ENCODE data around the gene PIP5K1C.

GRCh38 chr19:3722443-3723109 is 22.3 kb upstream of the PIP5K1C start:
- TF ChIP-seq CTCF (IDR thresholded peaks at IDR 0.05) = no peak
- peak; percentile 8 for TF ChIP-seq POLR2A (IDR thresholded peaks at IDR 0.05)
- no peak for TF ChIP-seq EP300 (IDR thresholded peaks at IDR 0.05; ENCODE audit: low read depth)
